ENCODE measurements around the gene PCDHGA4. TPM values are rescaled to one million over a fixed set of nuclear protein-coding genes. Genes with fewer than 3 reads are reported as not detected.

Gene PCDHGA4
- 1.5 and 3.5 TPM in 2 replicates for total RNA-seq

GRCh38 chr5:141354900-141355469 lies at the start of gene PCDHGA4:
Gene PCDHGA4 (plus strand): TSS chr5:141355021. CDS start chr5:141355108, 87 bp downstream.

GRCh38 chr5:141320225-141321169 lies 34.3 kb upstream of the PCDHGA4 start, which contains the start of gene TAF7:
Gene TAF7 (minus strand): TSS chr5:141320784. CDS start chr5:141320044, 740 bp downstream.

GRCh38 chr5:141330299-141331080 lies 24.3 kb upstream of the PCDHGA4 start, which contains the start of gene PCDHGA1:
Gene PCDHGA1 (plus strand): TSS chr5:141330514.

GRCh38 chr5:141338538-141339306 lies 16.1 kb upstream of the PCDHGA4 start, which contains the start of gene PCDHGA2:
Gene PCDHGA2 (plus strand): TSS chr5:141338760.

GRCh38 chr5:141343242-141343952 lies 11.4 kb upstream of the PCDHGA4 start, which contains the start of gene PCDHGA3:
Gene PCDHGA3 (plus strand): TSS chr5:141343829. CDS start chr5:141344034, 205 bp downstream.

GRCh38 chr5:141349917-141350619 lies 4.8 kb upstream of the PCDHGA4 start, which contains the start of gene PCDHGB1:
Gene PCDHGB1 (plus strand): TSS chr5:141350099. CDS start chr5:141350261, 162 bp downstream.

GRCh38 chr5:141359790-141360426 lies 5.1 kb downstream of the PCDHGA4 start, which contains the start of gene PCDHGB2:
Gene PCDHGB2 (plus strand): TSS chr5:141359994. CDS start chr5:141360136, 142 bp downstream.

GRCh38 chr5:141363952-141364660 lies 9.3 kb downstream of the PCDHGA4 start, which contains the start of gene PCDHGA5:
Gene PCDHGA5 (plus strand): TSS chr5:141364162. CDS start chr5:141364331, 169 bp downstream.

GRCh38 chr5:141369994-141370848 lies 15.4 kb downstream of the PCDHGA4 start, which contains the start of gene PCDHGB3:
Gene PCDHGB3 (plus strand): TSS chr5:141370242. CDS start chr5:141370395, 153 bp downstream.

GRCh38 chr5:141373673-141374317 lies 19.0 kb downstream of the PCDHGA4 start, which contains the start of gene PCDHGA6:
Gene PCDHGA6 (plus strand): TSS chr5:141373891. CDS start chr5:141374084, 193 bp downstream.

GRCh38 chr5:141382469-141383294 lies 27.9 kb downstream of the PCDHGA4 start, which contains the start of gene PCDHGA7:
Gene PCDHGA7 (plus strand): TSS chr5:141382742. CDS start chr5:141382900, 158 bp downstream.

GRCh38 chr5:141387557-141388311 lies 32.9 kb downstream of the PCDHGA4 start, which contains the start of gene PCDHGB4:
Gene PCDHGB4 (plus strand): TSS chr5:141387698. CDS start chr5:141387885, 187 bp downstream.

GRCh38 chr5:141392429-141393198 lies 37.8 kb downstream of the PCDHGA4 start, which contains the start of gene PCDHGA8:
Gene PCDHGA8 (plus strand): TSS chr5:141392633. CDS start chr5:141392814, 181 bp downstream.

